ENCODE measurements around the gene MAGI2. TPM values are rescaled to one million over a fixed set of nuclear protein-coding genes. Genes with fewer than 3 reads are reported as not detected.

MAGI2 gene
- total RNA-seq, 1 experiment from 2014 or later, result 0.22 TPM

- DNase-seq (ENCODE audit: low read depth, low spot score), result no peak
- Histone ChIP-seq H2AFZ (ENCODE audit: low read depth, low read length, poor library complexity, severe bottlenecking) (no peak overlapping the region), H3K4me2 (ENCODE audit: low read length) (no peak overlapping the region), H3K4me1 (ENCODE audit: control insufficient read depth in 1 of 2, insufficient read depth in 2 of 2, low read length in 2 of 2) (no peaks in the 10 kb centered on the region), H3K9me3 (ENCODE audit: control insufficient read depth in 1 of 2, insufficient read depth in 1 of 2, low read depth in 1 of 2, low read length in 2 of 2) (no peaks in the 10 kb centered on the region), H3K9me2 (ENCODE audit: insufficient read depth) (no peaks in the 10 kb centered on the region), H3K27ac (ENCODE audit: low read depth, low read length) (no peak overlapping the region), H3K79me2 (ENCODE audit: insufficient read depth, low read length) (no peaks in the 10 kb centered on the region), H4K20me1 (ENCODE audit: insufficient read depth) (no peaks in the 10 kb centered on the region), H3K36me3 (ENCODE audit: control insufficient read depth in 1 of 2, insufficient read depth in 2 of 2, low read length in 2 of 2) (no peaks in the 10 kb centered on the region), H3K9ac (ENCODE audit: low read length) (no peak overlapping the region), H3K27me3 (ENCODE audit: insufficient read depth, low read length) (no peaks in the 10 kb centered on the region), H3K4me3 (replicated peaks in 1 of 2; ENCODE audit: low read depth in 1 of 2, low read length in 2 of 2) (no peak overlapping the region)
- POLR2A ChIA-PET, result no interaction called here
- intact Hi-C loops (cut with micrococcal nuclease), result no loop called here
- no peak for TF ChIP-seq EGR1 (IDR thresholded peaks at IDR 0.05; ENCODE audit: low read depth)
- TF ChIP-seq ATF3 (IDR thresholded peaks at IDR 0.05), result no peak
- no peak for TF ChIP-seq SP1 (IDR thresholded peaks at IDR 0.05; ENCODE audit: low read depth)
- TF ChIP-seq POLR2AphosphoS5 (IDR thresholded peaks at IDR 0.05; ENCODE audit: low read depth, low read length), result no peak
- TF ChIP-seq RAD21 (IDR thresholded peaks at IDR 0.05; ENCODE audit: low read depth), result no peak
- no peak for TF ChIP-seq CTCF (IDR thresholded peaks at IDR 0.05 in 2 of 3, conservative IDR thresholded peaks at IDR 0.05 in 1 of 3; ENCODE audit: borderline replicate concordance in 1 of 3, insufficient read depth in 1 of 3, low read depth in 2 of 3, low read length in 2 of 3)
- no peak for TF ChIP-seq EZH2 (IDR thresholded peaks at IDR 0.05)
- TF ChIP-seq ZBTB33 (IDR thresholded peaks at IDR 0.05; ENCODE audit: extremely low read depth, insufficient replicate concordance, low read length), result no peak
- RAD21 ChIA-PET (ENCODE audit: low non-redundant PET in 1 of 2, low total read pairs in 2 of 2, uncharacterized antibody in 2 of 2, unreplicated experiment in 2 of 2), result no interaction called here
- no TSS peak for BruUV-seq (replicated peaks)
- no peak for ATAC-seq
- CTCF ChIA-PET, result no interaction called here
These were observed 665.0 kb downstream of the MAGI2 start for GRCh38 chr7:78788464-78788863.
